Karpas-422 (cell line): Measurements from ENCODE around the gene GNB3. TPM values are rescaled to one million over a fixed set of nuclear protein-coding genes. Genes with fewer than 3 reads are reported as not detected.

Source experiments
- DNase-seq: peaks from one replicate; pipeline ENCODE4 v3.0.0-alpha.2; 2015
- H2AFZ ChIP-seq: fragments of 200-600 bp; sonication (generic); 2 replicates; pipeline ENCODE4 v1.6.1; 2014; ENCODE audit warnings: antibody characterized with exemption, low read length, mixed read lengths
- H3K27ac ChIP-seq: fragments of 200-600 bp; sonication (generic); 2 replicates; pipeline ENCODE4 v1.5.1; 2014; ENCODE audit warnings: mild to moderate bottlenecking, low read length, moderate library complexity
- H3K27me3 ChIP-seq: fragments of 200-600 bp; sonication (generic); 2 replicates; pipeline ENCODE4 v1.6.1; 2014; ENCODE audit warnings: low read length, mixed read lengths
- H3K36me3 ChIP-seq: fragments of 200-600 bp; sonication (generic); 2 replicates; pipeline ENCODE4 v1.6.1; 2014; ENCODE audit warnings: low read length, mixed read lengths; ENCODE audit not compliant: insufficient read depth
- H3K4me1 ChIP-seq: fragments of 200-600 bp; sonication (generic); 2 replicates; pipeline ENCODE4 v1.6.1; 2014; ENCODE audit warnings: mild to moderate bottlenecking, low read length, mixed read lengths
- H3K4me2 ChIP-seq: fragments of 200-600 bp; sonication (generic); 2 replicates; pipeline ENCODE4 v1.6.1; 2014; ENCODE audit warnings: low read length, low read depth, mild to moderate bottlenecking; ENCODE audit not compliant: poor library complexity, severe bottlenecking
- H3K4me3 ChIP-seq: fragments of 200-600 bp; sonication (generic); 2 replicates; pipeline ENCODE4 v1.5.1; 2014; ENCODE audit warnings: mild to moderate bottlenecking, antibody characterized with exemption, low read length, mixed read lengths
- H3K79me2 ChIP-seq: fragments of 200-600 bp; sonication (generic); 2 replicates; pipeline ENCODE4 v1.6.1; 2014; ENCODE audit warnings: mild to moderate bottlenecking, low read length, mixed read lengths
- H3K9ac ChIP-seq: fragments of 200-600 bp; sonication (generic); 2 replicates; pipeline ENCODE4 v1.6.0; 2014; ENCODE audit warnings: low read length
- H3K9me2 ChIP-seq: fragments of 200-600 bp; sonication (generic), shearing (Covaris generic); replicated peaks from 2 replicates; pipeline ENCODE4 v1.6.0; 2014; ENCODE audit warnings: mild to moderate bottlenecking, low read length, moderate library complexity; ENCODE audit not compliant: insufficient read depth
- H3K9me3 ChIP-seq: fragments of 300-700, 200-600 bp; sonication (generic); 2 replicates; pipeline ENCODE4 v1.6.1; 2014; ENCODE audit warnings: low read length, mixed read lengths
- H4K20me1 ChIP-seq: fragments of 200-600 bp; sonication (generic); 2 replicates; pipeline ENCODE4 v1.6.1; 2014; ENCODE audit warnings: mild to moderate bottlenecking, antibody characterized with exemption, low read length, low read depth; ENCODE audit not compliant: insufficient read depth
- total RNA-seq: library from RNA; depleted of rRNA; stranded (reverse); fragments of >200 nt; shearing (Covaris generic); gene quantifications from 2 replicates; pipeline ENCODE4 v1.2.3, GENCODE V29; 2014; ENCODE audit warnings: low replicate concordance

GNB3 gene
- total RNA-seq, 1 experiment from 2014 or later: 14.9 TPM

DNA sequence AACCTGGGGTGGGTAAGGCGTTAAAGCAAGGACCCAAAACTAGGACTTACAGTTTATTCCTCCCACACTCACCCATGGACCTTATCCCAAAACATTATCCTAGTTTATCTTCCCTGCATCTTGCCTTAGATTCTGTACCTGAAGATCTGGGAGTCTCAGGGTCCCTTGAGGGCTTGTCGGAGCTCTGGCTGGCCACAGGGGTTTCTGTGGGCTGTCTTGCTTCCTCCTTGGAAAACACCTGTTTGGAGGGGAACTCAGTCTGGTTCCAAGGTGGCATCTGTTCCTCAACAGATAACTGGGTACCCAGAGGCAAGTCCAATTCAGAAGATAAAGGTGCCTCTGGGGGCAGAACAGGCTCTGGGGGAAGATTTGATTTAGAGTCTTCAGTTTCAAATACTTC, 8.7 kb downstream of the GNB3 start:
- Histone ChIP-seq H3K79me2 (peaks cover 43% of the 10 kb centered on the region), H2AFZ (no peak overlapping the region), H3K27me3 (no peaks in the 10 kb centered on the region), H3K36me3 (peaks cover 11% of the 10 kb centered on the region), H4K20me1 (peaks cover 6% of the 10 kb centered on the region; the same call in 1 of the 2 replicates), H3K27ac (peak overlapping the region; percentile 86), H3K4me1 (peaks cover 51% of the 10 kb centered on the region), H3K4me2 (peak overlapping the region; percentile 89), H3K9me3 (no peaks in the 10 kb centered on the region), H3K4me3 (peak overlapping the region; percentile 88; the same call in 1 of the 2 replicates), H3K9me2 (no peaks in the 10 kb centered on the region), H3K9ac (peak overlapping the region; percentile 88)
- DNase-seq: no peak

GRCh38 chr12:6849976-6850560, 9.3 kb downstream of the GNB3 start:
- H3K4me2 ChIP-seq: peak overlapping the region; percentile 89
- H3K9ac ChIP-seq: peak overlapping the region; percentile 88

GRCh38 chr12:6850796-6851152, 10.0 kb downstream of the GNB3 start:
- Histone ChIP-seq H3K36me3 (peaks cover 13% of the 10 kb centered on the region), H3K27me3 (no peaks in the 10 kb centered on the region), H3K4me3 (peak overlapping the region; percentile 88), H3K27ac (peak overlapping the region; percentile 86), H3K9me2 (no peaks in the 10 kb centered on the region), H2AFZ (no peak overlapping the region), H3K9me3 (no peaks in the 10 kb centered on the region), H3K79me2 (peaks cover 52% of the 10 kb centered on the region), H4K20me1 (peaks cover 6% of the 10 kb centered on the region; the same call in 1 of the 2 replicates), H3K4me1 (peaks cover 51% of the 10 kb centered on the region), H3K9ac (peak overlapping the region; percentile 88), H3K4me2 (peak overlapping the region; percentile 89)
- peak; percentile 57 for DNase-seq

More at GRCh38 chr12:6849976-6850560, 9.3 kb downstream of the GNB3 start:
- H3K27me3 ChIP-seq: no peaks in the 10 kb centered on the region
- peak overlapping the region; percentile 86 for H3K27ac ChIP-seq
- peaks cover 51% of the 10 kb centered on the region for H3K4me1 ChIP-seq
- H2AFZ ChIP-seq: no peak overlapping the region
- H4K20me1 ChIP-seq: peaks cover 6% of the 10 kb centered on the region; the same call in 1 of the 2 replicates
- H3K9me2 ChIP-seq: no peaks in the 10 kb centered on the region
- no peak for DNase-seq
- H3K4me3 ChIP-seq: peak overlapping the region; percentile 88
- peaks cover 49% of the 10 kb centered on the region for H3K79me2 ChIP-seq
- H3K9me3 ChIP-seq: no peaks in the 10 kb centered on the region
- H3K36me3 ChIP-seq: peaks cover 11% of the 10 kb centered on the region

DNA sequence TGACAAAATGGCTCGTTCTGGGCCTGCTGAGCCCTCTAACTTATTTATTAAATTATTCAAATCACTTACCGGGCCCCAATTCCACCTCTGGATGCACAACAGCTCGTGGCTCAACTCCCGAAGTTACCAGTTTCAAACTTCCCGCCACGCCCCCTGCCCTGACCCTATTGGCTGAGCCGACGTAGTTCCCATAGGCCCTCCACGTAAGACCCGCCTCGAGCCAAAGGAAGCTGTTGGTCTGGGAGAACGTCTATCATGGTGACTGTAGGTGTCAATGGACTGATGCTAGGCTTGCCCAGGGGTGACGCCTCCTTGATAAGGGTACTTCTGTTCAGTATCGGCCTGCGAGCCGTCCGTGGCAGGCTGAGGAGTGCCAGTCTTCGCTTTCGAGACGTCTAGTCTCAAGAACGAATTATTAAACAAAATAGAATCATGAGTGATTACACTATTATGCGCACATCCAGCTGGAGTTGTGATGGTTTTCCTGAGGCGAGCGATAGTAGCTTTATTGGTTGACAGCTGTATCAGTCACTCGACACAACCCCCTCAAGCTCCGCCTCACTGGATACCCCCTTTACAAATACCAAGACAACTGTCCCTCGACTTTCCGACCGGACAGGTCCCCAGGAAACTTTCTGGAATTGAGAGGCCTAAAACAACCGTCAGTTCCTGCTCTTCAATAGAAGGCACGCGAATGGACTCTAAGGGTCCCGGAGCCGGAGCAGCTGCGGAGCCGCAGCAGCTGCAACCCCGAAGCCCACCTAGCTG, 10.6 kb downstream of the GNB3 start, which contains the start of gene CDCA3:
TSS of gene CDCA3 (minus strand) at position 134 of the 768 bp plus-strand sequence. CDS start 334 bp downstream, outside the sequence.
- H4K20me1 ChIP-seq: peaks cover 6% of the 10 kb centered on the region; the same call in 1 of the 2 replicates

DNA sequence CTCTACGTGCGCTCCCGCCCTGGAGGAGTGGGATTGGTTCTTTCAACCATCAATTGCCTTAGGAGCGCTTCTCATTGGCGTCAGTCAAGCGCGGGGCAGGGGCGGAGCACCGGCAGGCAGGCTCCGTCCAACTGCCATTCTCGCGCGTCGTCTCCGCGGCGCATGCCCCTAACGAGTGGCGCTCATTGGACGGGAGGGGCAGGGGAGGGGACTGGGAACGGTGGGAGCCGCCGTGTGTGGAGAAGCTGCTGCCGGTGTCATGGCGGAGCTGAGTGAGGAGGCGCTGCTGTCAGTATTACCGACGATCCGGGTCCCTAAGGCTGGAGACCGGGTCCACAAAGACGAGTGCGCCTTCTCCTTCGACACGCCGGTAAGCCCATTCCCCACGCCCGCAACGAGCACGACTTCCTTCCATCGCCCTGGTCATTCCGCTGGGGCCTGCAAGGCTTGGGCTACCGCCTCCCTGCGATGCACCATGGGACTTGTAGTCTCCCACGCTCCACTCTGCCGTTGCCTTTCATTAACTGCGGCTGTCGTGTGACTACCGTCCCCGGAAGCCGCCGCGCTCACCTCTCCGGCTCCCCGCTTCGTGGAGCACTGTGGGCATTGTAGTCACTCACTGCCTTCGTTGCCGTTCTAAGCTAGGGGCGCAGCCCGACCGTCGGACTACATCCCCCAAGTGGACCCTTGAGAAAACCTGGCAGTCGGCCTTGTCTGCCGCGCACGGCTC, 11.4 kb downstream of the GNB3 start, which contains the start of gene USP5:
TSS of gene USP5 (plus strand) at position 230 of the 730 bp plus-strand sequence. CDS start at position 260, 30 bp downstream.
- Histone ChIP-seq H3K27ac (peak within 1 kb of the TSS; percentile 86), H4K20me1 (peaks cover 6% of the 10 kb centered on the region; the same call in 1 of the 2 replicates), H3K9me3 (no peaks in the 10 kb centered on the region), H3K27me3 (no peaks in the 10 kb centered on the region), H2AFZ (peak within 1 kb of the TSS; percentile 6; the same call in 1 of the 2 replicates), H3K9me2 (no peaks in the 10 kb centered on the region), H3K9ac (peak within 1 kb of the TSS; percentile 88), H3K4me2 (peak within 1 kb of the TSS; percentile 89), H3K36me3 (peaks cover 15% of the 10 kb centered on the region), H3K79me2 (peaks cover 52% of the 10 kb centered on the region), H3K4me3 (peak within 1 kb of the TSS; percentile 90), H3K4me1 (peaks cover 46% of the 10 kb centered on the region)
- DNase-seq: peak; percentile 99

More for the DNA sequence above, 10.6 kb downstream of the GNB3 start, which contains the start of gene CDCA3:
- DNase-seq: peak; percentile 99
- no peaks in the 10 kb centered on the region for H3K9me2 ChIP-seq
- peak within 1 kb of the TSS; percentile 86 for H3K27ac ChIP-seq
- peaks cover 52% of the 10 kb centered on the region for H3K79me2 ChIP-seq
- H2AFZ ChIP-seq: peak within 1 kb of the TSS; percentile 6; the same call in 1 of the 2 replicates
- H3K4me3 ChIP-seq: peak within 1 kb of the TSS; percentile 88
- H3K9me3 ChIP-seq: no peaks in the 10 kb centered on the region
- H3K36me3 ChIP-seq: peaks cover 15% of the 10 kb centered on the region
- H3K4me1 ChIP-seq: peaks cover 51% of the 10 kb centered on the region
- peak within 1 kb of the TSS; percentile 88 for H3K9ac ChIP-seq
- no peaks in the 10 kb centered on the region for H3K27me3 ChIP-seq
- H3K4me2 ChIP-seq: peak within 1 kb of the TSS; percentile 89

DNA sequence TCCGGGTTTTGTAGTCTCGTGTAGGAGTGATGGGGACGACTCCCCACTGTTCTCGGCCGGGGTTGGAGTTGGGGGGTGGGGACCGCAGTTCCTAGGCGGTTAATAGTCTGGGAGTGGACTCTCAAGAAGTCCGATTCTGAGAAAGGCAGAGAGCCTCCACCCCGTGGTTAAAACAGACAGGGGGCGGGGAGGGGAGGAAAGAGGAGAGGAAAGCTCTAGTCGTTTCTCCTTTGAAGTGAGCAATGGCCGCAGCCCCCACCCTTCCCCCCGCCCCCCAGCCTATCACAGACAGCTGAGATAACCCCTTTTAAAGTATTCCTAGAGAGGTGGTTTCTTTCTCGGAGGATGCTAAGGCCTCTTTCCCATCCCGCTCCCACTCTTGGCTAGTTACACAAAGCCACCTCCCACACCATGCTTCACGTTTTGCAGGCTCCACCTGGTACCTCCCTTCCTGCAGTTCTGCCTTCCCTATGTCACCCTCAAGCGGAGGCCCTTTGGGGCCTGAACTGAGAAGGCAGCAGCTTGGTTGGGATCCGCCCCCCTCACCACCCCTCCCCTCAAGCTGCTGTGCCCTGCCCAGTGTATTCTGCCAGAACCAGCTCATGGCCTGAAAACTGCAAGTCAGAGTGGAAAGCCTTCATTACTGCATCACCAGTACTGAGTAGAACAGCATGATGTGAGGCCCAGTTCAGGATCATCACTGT, 12.1 kb downstream of the GNB3 start:
- Histone ChIP-seq H3K4me1 (peaks cover 40% of the 10 kb centered on the region), H3K4me3 (peak overlapping the region; percentile 90), H3K79me2 (peaks cover 52% of the 10 kb centered on the region), H3K9me2 (no peaks in the 10 kb centered on the region), H3K9ac (peak overlapping the region; percentile 76), H3K27me3 (no peaks in the 10 kb centered on the region), H3K4me2 (peak overlapping the region; percentile 82), H3K9me3 (no peaks in the 10 kb centered on the region), H3K27ac (peak overlapping the region; percentile 58), H4K20me1 (peaks cover 6% of the 10 kb centered on the region; the same call in 1 of the 2 replicates), H2AFZ (no peak overlapping the region), H3K36me3 (peaks cover 20% of the 10 kb centered on the region)
- DNase-seq: peak; percentile 80

GRCh38 chr12:6853626-6854025, 12.9 kb downstream of the GNB3 start:
- no peaks in the 10 kb centered on the region for H3K27me3 ChIP-seq
- H4K20me1 ChIP-seq: peaks cover 6% of the 10 kb centered on the region; the same call in 1 of the 2 replicates
- no peak for DNase-seq
- peak overlapping the region; percentile 76 for H3K9ac ChIP-seq
- H3K9me3 ChIP-seq: no peaks in the 10 kb centered on the region
- peak overlapping the region; percentile 90 for H3K4me3 ChIP-seq
- no peak overlapping the region for H2AFZ ChIP-seq
- peak overlapping the region; percentile 58 for H3K27ac ChIP-seq
- H3K4me2 ChIP-seq: peak overlapping the region; percentile 82
- peaks cover 20% of the 10 kb centered on the region for H3K36me3 ChIP-seq
- H3K79me2 ChIP-seq: peaks cover 49% of the 10 kb centered on the region
- no peaks in the 10 kb centered on the region for H3K9me2 ChIP-seq
- peaks cover 37% of the 10 kb centered on the region for H3K4me1 ChIP-seq
